Sciatic nerve (tissue), 2 donors: ENCODE data around the gene EXOC4. TPM values are rescaled to one million over a fixed set of nuclear protein-coding genes. Genes with fewer than 3 reads are reported as not detected.

ENCODE experiments used
- ATAC-seq: fragments of 200-7000 bp; cut with Tn5 transposase; one replicate; pipeline ENCODE4 v1.9.1; 2020; ENCODE audit warnings: mild to moderate bottlenecking, moderate library complexity
- DNase-seq: peaks from one replicate; pipeline ENCODE4 v3.0.0-alpha.2; 2020; ENCODE audit warnings: low spot score
- intact Hi-C: fragments of 100-400 bp; cut with DNase I; formaldehyde crosslinking; loops from one replicate; pipeline ENCODE4 v1.14.2; 2022
- total RNA-seq: library from RNA; stranded (reverse); fragmentation: NEBNext Ultra II Directional; extraction: Animal tissue kit (Norgen Biotek cat#: 25700); gene quantifications from one replicate; pipeline ENCODE4 v1.2.1, GENCODE V29; 2021
- donor health status: DM: no; HTN: no; CAD: no.
- donor health status: DM: no; HTN: no; CAD: no.

EXOC4 gene
- total RNA-seq, 1 donor from 2014 or later = 109 TPM

GRCh38 chr7:133575726-133576440 lies 323.0 kb downstream of the EXOC4 start:
- intact Hi-C loops = no loop called here
- ATAC-seq (no peak), DNase-seq (no peak)

GRCh38 chr7:133576612-133577168 lies 323.8 kb downstream of the EXOC4 start:
- ATAC-seq (no peak), DNase-seq (no peak)
- intact Hi-C loops = no loop called here

- ATAC-seq = no peak
- intact Hi-C loops = no loop called here
- no peak for DNase-seq
Measured at GRCh38 chr7:133582766-133583523, 330.1 kb downstream of the EXOC4 start.

- no peak for ATAC-seq
- intact Hi-C loops = no loop called here
- no peak for DNase-seq
Measured at GRCh38 chr7:133583545-133584171, 330.8 kb downstream of the EXOC4 start.

- no peak for DNase-seq
- intact Hi-C loops = no loop called here
- no peak for ATAC-seq
Measured at GRCh38 chr7:133584956-133585668, 332.2 kb downstream of the EXOC4 start.

- no peak for DNase-seq
- intact Hi-C loops = no loop called here
- no peak for ATAC-seq
Measured at GRCh38 chr7:133586253-133586652, 333.4 kb downstream of the EXOC4 start.

- intact Hi-C loops = no loop called here
- no peak for ATAC-seq
Measured at GRCh38 chr7:133587903-133588302, 335.0 kb downstream of the EXOC4 start.

GRCh38 chr7:133590795-133591194 lies 337.9 kb downstream of the EXOC4 start:
- intact Hi-C loops = no loop called here
- ATAC-seq (no peak), DNase-seq (no peak)

More at GRCh38 chr7:133587903-133588302, 335.0 kb downstream of the EXOC4 start:
- DNase-seq = no peak

- no peak for ATAC-seq
- no peak for DNase-seq
Measured at GRCh38 chr7:133591704-133592340, 338.9 kb downstream of the EXOC4 start.

GRCh38 chr7:133593561-133593960 lies 340.7 kb downstream of the EXOC4 start:
- ATAC-seq = no peak
- DNase-seq = no peak
- intact Hi-C loops = no loop called here

More at GRCh38 chr7:133591704-133592340, 338.9 kb downstream of the EXOC4 start:
- intact Hi-C loops = no loop called here

GRCh38 chr7:133601617-133602016 lies 348.7 kb downstream of the EXOC4 start:
- ATAC-seq (no peak), DNase-seq (no peak)
- intact Hi-C loops = no loop called here

- no peak for ATAC-seq
- DNase-seq = no peak
- intact Hi-C loops = no loop called here
Measured at GRCh38 chr7:133602291-133602690, 349.4 kb downstream of the EXOC4 start.

GRCh38 chr7:133606991-133607390 lies 354.1 kb downstream of the EXOC4 start:
- intact Hi-C loops = no loop called here
- DNase-seq (no peak), ATAC-seq (no peak)

- DNase-seq = no peak
- ATAC-seq = no peak
- intact Hi-C loops = no loop called here
Measured at GRCh38 chr7:133609806-133610205, 356.9 kb downstream of the EXOC4 start.

- DNase-seq (no peak), ATAC-seq (no peak)
- intact Hi-C loops = no loop called here
Measured at GRCh38 chr7:133611955-133612354, 359.1 kb downstream of the EXOC4 start.

- no peak for ATAC-seq
- intact Hi-C loops = no loop called here
- DNase-seq = no peak
Measured at GRCh38 chr7:133613250-133613790, 360.4 kb downstream of the EXOC4 start.

GRCh38 chr7:133614251-133614650 lies 361.4 kb downstream of the EXOC4 start:
- intact Hi-C loops = no loop called here

GRCh38 chr7:133618970-133619369 lies 366.1 kb downstream of the EXOC4 start:
- intact Hi-C loops = no loop called here
- ATAC-seq (no peak), DNase-seq (no peak)

More at GRCh38 chr7:133614251-133614650, 361.4 kb downstream of the EXOC4 start:
- DNase-seq (no peak), ATAC-seq (no peak)
